CD4-positive, alpha-beta T cell (primary cell): Measurements from ENCODE around the gene LHFPL5. TPM values are rescaled to one million over a fixed set of nuclear protein-coding genes. Genes with fewer than 3 reads are reported as not detected.

Experiments used
- ATAC-seq: fragments of 200-7000 bp; cut with Tn5 transposase; one replicate; pipeline ENCODE4 v1.10.0; 2022; ENCODE audit warnings: mild to moderate bottlenecking; ENCODE audit not compliant: poor library complexity
- CTCF ChIA-PET: fragments of 350-600 bp; sonication (Branson Sonifier 250); formaldehyde crosslinking; loops from one replicate; lab custom pipeline; 2021; ENCODE audit warnings: antibody characterized with exemption, inconsistent platforms; lab: Charles Lee
- POLR2A ChIA-PET: fragments of 350-600 bp; sonication (Branson Sonifier 250); formaldehyde crosslinking; loops from one replicate; lab custom pipeline; 2021; ENCODE audit warnings: antibody characterized with exemption, inconsistent platforms; lab: Charles Lee
- DNase-seq, 14 experiments: peaks; one replicate each; pipeline ENCODE4 v3.0.0-alpha.2; 2013 to 2020; ENCODE audit warnings: mixed read lengths in 2 of 14
- H3K27ac ChIP-seq, 2 donors: one replicate each; pipeline versions ENCODE4 v1.5.1 to v1.7.0; 2013; ENCODE audit warnings: low read length in 2 of 2, low read depth in 1 of 2, mild to moderate bottlenecking in 1 of 2
- H3K27me3 ChIP-seq, 2 experiments: 1 replicate in 1 of 2; 2 replicates in 1 of 2; pipeline versions ENCODE4 v1.6.1 to v1.7.0; 2013; ENCODE audit warnings: low read length in 2 of 2, control low read depth in 1 of 2, mild to moderate bottlenecking in 1 of 2, moderate library complexity in 1 of 2; ENCODE audit not compliant: insufficient read depth in 2 of 2, control insufficient read depth in 1 of 2
- H3K36me3 ChIP-seq: one replicate; pipeline ENCODE4 v1.6.1; 2013; ENCODE audit warnings: low read length, control low read depth; ENCODE audit not compliant: insufficient read depth
- H3K4me1 ChIP-seq: one replicate; pipeline ENCODE4 v1.6.1; 2013; ENCODE audit warnings: low read length, control low read depth; ENCODE audit not compliant: insufficient read depth
- H3K4me3 ChIP-seq: one replicate; pipeline ENCODE4 v1.5.1; 2013; ENCODE audit warnings: mild to moderate bottlenecking, low read length, moderate library complexity
- H3K9me3 ChIP-seq, 2 experiments: 1 replicate in 1 of 2; 2 replicates in 1 of 2; pipeline versions ENCODE4 v1.6.1 to v1.7.0; 2013; ENCODE audit warnings: low read length in 2 of 2, mild to moderate bottlenecking in 2 of 2, control low read depth in 1 of 2, moderate library complexity in 1 of 2; ENCODE audit not compliant: control insufficient read depth in 1 of 2, insufficient read depth in 1 of 2
- H3K27ac Mint-ChIP-seq: one replicate; pipeline ENCODE4 v1.8.0; 2020; ENCODE audit warnings: mixed read lengths
- H3K27me3 Mint-ChIP-seq: one replicate; pipeline ENCODE4 v1.8.0; 2021; ENCODE audit warnings: mixed read lengths
- H3K36me3 Mint-ChIP-seq: one replicate; pipeline ENCODE4 v1.8.0; 2021; ENCODE audit warnings: low read depth, mixed read lengths
- H3K4me1 Mint-ChIP-seq: one replicate; pipeline ENCODE4 v1.8.0; 2021; ENCODE audit warnings: low read depth, mixed read lengths
- H3K4me3 Mint-ChIP-seq: one replicate; pipeline ENCODE4 v1.8.0; 2020; ENCODE audit warnings: mild to moderate bottlenecking, mixed read lengths
- H3K9me3 Mint-ChIP-seq: one replicate; pipeline ENCODE4 v1.8.0; 2020; ENCODE audit warnings: mixed read lengths
- CTCF ChIP-seq: fragments of 200-600 bp; IDR thresholded peaks from one replicate; pipeline ENCODE4 v1.8.0; 2022; ENCODE audit warnings: antibody characterized with exemption, mild to moderate bottlenecking
- intact Hi-C, 2 experiments: fragments of 100-400 bp; cut with DNase I in 1 of 2; cut with micrococcal nuclease in 1 of 2; formaldehyde crosslinking; loops; one replicate each; pipeline versions ENCODE4 v1.15.1 to v1.9.0; 2023 to 2025; cut with DNase I, micrococcal nuclease
- total RNA-seq, 174 experiments: library from RNA in 2 of 174; stranded (reverse) in 2 of 174; gene quantifications; one replicate each; pipeline ENCODE4 v1.2.3 and lab custom pipeline; 2021 to 2026

The LHFPL5 gene
- total RNA-seq, 2 experiments from 2014 or later: not detected

DNA sequence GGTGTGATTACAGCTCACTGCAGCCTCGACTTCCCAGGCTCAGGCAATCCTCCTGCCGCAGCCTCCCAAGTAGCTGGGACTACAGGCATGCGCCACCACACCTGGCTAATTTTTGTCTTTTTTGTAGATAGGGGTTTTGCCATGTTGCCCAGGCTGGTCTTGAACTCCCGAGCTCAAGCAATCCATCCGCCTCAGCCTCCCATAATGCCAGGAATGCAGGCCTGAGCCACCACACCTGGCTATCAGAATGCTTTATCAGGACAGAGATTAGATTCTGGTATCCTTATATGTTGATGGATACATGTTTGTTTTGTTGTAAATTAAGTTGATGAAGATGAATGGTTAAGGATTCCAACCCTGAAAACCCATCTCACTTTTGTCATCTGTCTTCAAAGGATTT is 24.2 kb downstream of the LHFPL5 start:
- DNase-seq (no peak), ATAC-seq (no peak)
- H3K4me3 ChIP-seq: no peak overlapping the region
- H3K9me3 ChIP-seq: no peaks in the 10 kb centered on the region
- no peaks in the 10 kb centered on the region for H3K4me1 Mint-ChIP-seq
- ChIA-PET POLR2A (no interaction called here), CTCF (no interaction called here)
- intact Hi-C loops: no loop called here
- no peak overlapping the region for H3K27ac ChIP-seq
- H3K4me1 ChIP-seq: no peaks in the 10 kb centered on the region
- H3K9me3 Mint-ChIP-seq: no peaks in the 10 kb centered on the region
- H3K4me3 Mint-ChIP-seq: no peak overlapping the region
- H3K27me3 ChIP-seq: no peaks in the 10 kb centered on the region
- H3K27ac Mint-ChIP-seq: no peak overlapping the region
- H3K36me3 Mint-ChIP-seq: peaks cover 3% of the 10 kb centered on the region
- H3K36me3 ChIP-seq: peaks cover 7% of the 10 kb centered on the region
- H3K27me3 Mint-ChIP-seq: peaks cover 5% of the 10 kb centered on the region
- TF ChIP-seq CTCF: no peak

DNA sequence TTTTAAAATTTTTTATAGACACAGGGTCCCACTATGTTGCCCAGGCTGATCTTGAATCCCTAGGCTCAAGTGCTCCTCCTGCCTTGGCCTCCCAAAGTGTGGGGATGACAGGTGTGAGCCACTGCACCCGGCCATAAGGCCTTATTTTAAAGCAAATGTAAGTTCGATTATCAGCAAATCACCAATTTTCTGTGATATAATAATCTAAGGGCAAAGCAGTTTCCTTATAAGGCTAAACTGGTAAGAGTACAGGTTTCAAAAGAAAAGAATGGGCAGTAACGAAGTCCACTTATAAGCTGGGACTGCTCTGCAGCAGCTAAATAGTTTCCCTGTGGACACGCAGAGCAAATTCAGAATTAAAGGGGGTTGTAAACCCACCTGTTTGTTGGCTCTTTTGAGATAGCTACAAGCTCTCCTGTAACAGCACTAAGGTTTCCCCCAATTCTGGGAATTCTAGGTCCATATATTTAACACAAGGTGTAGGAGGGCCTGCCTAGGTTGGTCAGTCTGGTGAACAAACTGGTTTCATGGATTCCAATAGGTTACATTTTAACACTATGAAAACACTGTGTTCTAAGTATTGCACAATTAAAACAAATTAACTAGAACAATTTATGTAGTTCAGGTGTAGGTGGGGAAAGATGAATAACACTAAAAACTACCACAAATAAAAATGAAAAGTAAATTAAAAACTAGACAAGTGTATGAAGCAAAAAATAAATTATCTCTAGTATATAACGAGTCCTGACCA is 26.3 kb downstream of the LHFPL5 start:
- Histone ChIP-seq H3K27me3 (no peaks in the 10 kb centered on the region), H3K4me1 (no peaks in the 10 kb centered on the region), H3K27ac (no peak overlapping the region), H3K36me3 (peaks cover 21% of the 10 kb centered on the region), H3K4me3 (no peak overlapping the region), H3K9me3 (no peaks in the 10 kb centered on the region)
- no peak for ATAC-seq
- TF ChIP-seq CTCF: no peak
- no peaks in the 10 kb centered on the region for H3K4me1 Mint-ChIP-seq
- intact Hi-C loops: no loop called here
- no peaks in the 10 kb centered on the region for H3K9me3 Mint-ChIP-seq
- no peak overlapping the region for H3K4me3 Mint-ChIP-seq
- no peak overlapping the region for H3K27ac Mint-ChIP-seq
- DNase-seq: no peak
- peaks cover 24% of the 10 kb centered on the region for H3K36me3 Mint-ChIP-seq
- ChIA-PET CTCF (no interaction called here), POLR2A (no interaction called here)
- H3K27me3 Mint-ChIP-seq: no peaks in the 10 kb centered on the region

- Histone ChIP-seq H3K36me3 (peaks cover 25% of the 10 kb centered on the region), H3K27me3 (no peaks in the 10 kb centered on the region), H3K9me3 (no peaks in the 10 kb centered on the region), H3K4me1 (no peaks in the 10 kb centered on the region), H3K4me3 (no peak overlapping the region), H3K27ac (no peak overlapping the region)
- H3K9me3 Mint-ChIP-seq: no peaks in the 10 kb centered on the region
- H3K4me1 Mint-ChIP-seq: no peaks in the 10 kb centered on the region
- no peak overlapping the region for H3K27ac Mint-ChIP-seq
- H3K4me3 Mint-ChIP-seq: no peak overlapping the region
- ChIA-PET POLR2A (interaction anchor here (0.9 kb wide), 1 partner anchor 130 kb away, joined by 3 read pairs; no protein-coding TSS in a partner anchor), CTCF (no interaction called here)
- H3K36me3 Mint-ChIP-seq: peaks cover 38% of the 10 kb centered on the region
- no peak for TF ChIP-seq CTCF
- ATAC-seq: no peak
- intact Hi-C loops: no loop called here
- H3K27me3 Mint-ChIP-seq: no peaks in the 10 kb centered on the region
- DNase-seq: no peak
These were observed 28.4 kb downstream of the LHFPL5 start for GRCh38 chr6:35833536-35833935.
